ENCODE data around the gene C4orf36.

The C4orf36 gene

GRCh38 chr4:86857341-86858052 lies 34.7 kb downstream of the C4orf36 start:
- no peak for DNase-seq (ENCODE audit: low spot score)

GRCh38 chr4:86856896-86857295 lies 35.3 kb downstream of the C4orf36 start:
- DNase-seq (ENCODE audit: low spot score), result no peak

GRCh38 chr4:86855572-86855971 lies 36.6 kb downstream of the C4orf36 start:
- no peak for DNase-seq (ENCODE audit: low spot score)

GRCh38 chr4:86853209-86853608 lies 39.0 kb downstream of the C4orf36 start:
- DNase-seq (ENCODE audit: low spot score), result no peak

GRCh38 chr4:86848732-86849619 lies 43.2 kb downstream of the C4orf36 start, which contains the start of gene SLC10A6:
SLC10A6 (minus strand) TSS chr4:86849384; CDS start chr4:86849115, 269 bp downstream.
- no peak for DNase-seq (ENCODE audit: low spot score)

GRCh38 chr4:86848136-86848535 lies 44.1 kb downstream of the C4orf36 start:
- no peak for DNase-seq (ENCODE audit: low spot score)

GRCh38 chr4:86847571-86847970 lies 44.7 kb downstream of the C4orf36 start:
- DNase-seq (ENCODE audit: low spot score), result no peak

- DNase-seq (ENCODE audit: low spot score), result no peak
Measured at GRCh38 chr4:86846921-86847320, 45.3 kb downstream of the C4orf36 start.

- no peak for DNase-seq (ENCODE audit: low spot score)
Measured at GRCh38 chr4:86845593-86845992, 46.6 kb downstream of the C4orf36 start.

- no peak for DNase-seq (ENCODE audit: low spot score)
Measured at GRCh38 chr4:86841309-86841708, 50.9 kb downstream of the C4orf36 start.

GRCh38 chr4:86840858-86841257 lies 51.4 kb downstream of the C4orf36 start:
- no peak for DNase-seq (ENCODE audit: low spot score)

GRCh38 chr4:86837691-86838503 lies 54.3 kb downstream of the C4orf36 start:
- no peak for DNase-seq (ENCODE audit: low spot score)

GRCh38 chr4:86835677-86836076 lies 56.5 kb downstream of the C4orf36 start:
- DNase-seq (ENCODE audit: low spot score), result no peak

GRCh38 chr4:86834901-86835300 lies 57.3 kb downstream of the C4orf36 start:
- DNase-seq (ENCODE audit: low spot score), result no peak

GRCh38 chr4:86833615-86834014 lies 58.6 kb downstream of the C4orf36 start:
- no peak for DNase-seq (ENCODE audit: low spot score)

GRCh38 chr4:86831262-86832130 lies 60.7 kb downstream of the C4orf36 start:
- DNase-seq (ENCODE audit: low spot score), result no peak

Measured in NAMALWA (cell line).